GM19324 (cell line): Measurements from ENCODE around the gene SKI.

ENCODE experiments used
- ATAC-seq: cut with Tn5 transposase; IDR thresholded peaks from one replicate; pipeline ENCODE4 v1.9.1; 2021; ENCODE audit warnings: mild to moderate bottlenecking, moderate library complexity; ENCODE audit not compliant: unreplicated experiment, low FRiP score

The SKI gene

GRCh38 chr1:2358651-2359640 is 130.8 kb downstream of the SKI start:
- no peak for ATAC-seq
